Trophoblast cell (in vitro differentiated cells and primary cell): Measurements from ENCODE around the gene TNFRSF25.

Experiments
- DNase-seq, 2 donors: peaks; one replicate each; pipeline ENCODE4 v3.0.0-alpha.2; 2016
- H2AFZ ChIP-seq: 2 replicates; pipeline ENCODE4 v1.6.1; 2013; ENCODE audit warnings: low read length, moderate library complexity, mild to moderate bottlenecking; ENCODE audit not compliant: insufficient read depth, poor library complexity
- H2AK5ac ChIP-seq: 2 replicates; pipeline ENCODE4 v1.6.1; 2013; ENCODE audit warnings: mild to moderate bottlenecking, low read length
- H2BK120ac ChIP-seq: 2 replicates; pipeline ENCODE4 v1.6.1; 2013; ENCODE audit warnings: low read length, mild to moderate bottlenecking, moderate library complexity; ENCODE audit not compliant: insufficient read depth, poor library complexity
- H2BK12ac ChIP-seq: 2 replicates; pipeline ENCODE4 v1.6.1; 2013; ENCODE audit warnings: mild to moderate bottlenecking, low read length, moderate library complexity
- H2BK5ac ChIP-seq: 2 replicates; pipeline ENCODE4 v1.6.1; 2013; ENCODE audit warnings: low read length, low read depth, moderate library complexity, mild to moderate bottlenecking; ENCODE audit not compliant: poor library complexity
- H3K14ac ChIP-seq: 2 replicates; pipeline ENCODE4 v1.6.1; 2013; ENCODE audit warnings: mild to moderate bottlenecking, low read length
- H3K18ac ChIP-seq: 2 replicates; pipeline ENCODE4 v1.6.1; 2013; ENCODE audit warnings: mild to moderate bottlenecking, low read length
- H3K23ac ChIP-seq: 2 replicates; pipeline ENCODE4 v1.6.1; 2013; ENCODE audit warnings: low read length
- H3K27ac ChIP-seq: 2 replicates; pipeline ENCODE4 v1.5.1; 2013; ENCODE audit warnings: low read depth, mild to moderate bottlenecking, inconsistent platforms, low read length, moderate library complexity
- H3K27me3 ChIP-seq: 2 replicates; pipeline ENCODE4 v1.6.1; 2013; ENCODE audit warnings: inconsistent platforms, mild to moderate bottlenecking, low read length, moderate library complexity; ENCODE audit not compliant: insufficient read depth
- H3K36me3 ChIP-seq, 2 experiments: 1 replicate in 1 of 2; 2 replicates in 1 of 2; pipeline ENCODE4 v1.6.1; 2013; ENCODE audit warnings: low read length in 2 of 2, mild to moderate bottlenecking in 2 of 2, moderate library complexity in 1 of 2; ENCODE audit not compliant: insufficient read depth in 2 of 2, control insufficient read depth in 1 of 2
- H3K4ac ChIP-seq: 2 replicates; pipeline ENCODE4 v1.6.1; 2013; ENCODE audit warnings: low read depth, mild to moderate bottlenecking, low read length, moderate library complexity
- H3K4me1 ChIP-seq, 2 experiments: 1 replicate in 1 of 2; 2 replicates in 1 of 2; pipeline ENCODE4 v1.6.1; 2013; ENCODE audit warnings: low read length in 2 of 2, mild to moderate bottlenecking in 2 of 2, moderate library complexity in 1 of 2; ENCODE audit not compliant: insufficient read depth in 2 of 2, control insufficient read depth in 1 of 2
- H3K4me2 ChIP-seq: 2 replicates; pipeline ENCODE4 v1.6.1; 2013; ENCODE audit warnings: inconsistent platforms, mild to moderate bottlenecking, low read length, moderate library complexity
- H3K4me3 ChIP-seq: 2 replicates; pipeline ENCODE4 v1.5.1; 2013; ENCODE audit warnings: mild to moderate bottlenecking, low read depth, low read length, inconsistent platforms
- H3K79me1 ChIP-seq: one replicate; pipeline ENCODE4 v1.6.1; 2013; ENCODE audit warnings: low read length
- H3K79me2 ChIP-seq: 2 replicates; pipeline ENCODE4 v1.6.1; 2013; ENCODE audit warnings: low read length, mild to moderate bottlenecking; ENCODE audit not compliant: control insufficient read depth, insufficient read depth, poor library complexity
- H3K9ac ChIP-seq: 2 replicates; pipeline ENCODE4 v1.6.1; 2013; ENCODE audit warnings: mild to moderate bottlenecking, low read length
- H3K9me3 ChIP-seq: 2 replicates; pipeline ENCODE4 v1.6.1; 2013; ENCODE audit warnings: low read depth, mild to moderate bottlenecking, control low read depth, inconsistent platforms, low read length; ENCODE audit not compliant: insufficient read depth
- H4K12ac ChIP-seq: 2 replicates; pipeline ENCODE4 v1.6.1; 2013; ENCODE audit warnings: low read depth, mild to moderate bottlenecking, low read length, moderate library complexity
- H4K8ac ChIP-seq: 2 replicates; pipeline ENCODE4 v1.6.1; 2013; ENCODE audit warnings: low read depth, mild to moderate bottlenecking, low read length, moderate library complexity
- H4K91ac ChIP-seq: one replicate; pipeline ENCODE4 v1.6.1; 2013; ENCODE audit warnings: low read depth, mild to moderate bottlenecking, low read length, moderate library complexity
- WGBS: extraction: QIAGEN DNeasy Blood & Tissue Kit; methylation state at CpG from one replicate; pipeline ENCODE4 v1.1.7; 2013; ENCODE audit warnings: missing lambda C conversion rate; ENCODE audit not compliant: insufficient read length, insufficient coverage; ENCODE audit errors: extremely low coverage; 5-methylcytosine and 5-hydroxymethylcytosine counted together

Gene TNFRSF25

GRCh38 chr1:6500544-6501278 is 34.7 kb upstream of the TNFRSF25 start:
- no peaks in the 10 kb centered on the region for H3K27me3 ChIP-seq
- peaks cover 18% of the 10 kb centered on the region for H3K79me1 ChIP-seq
- peaks cover 6% of the 10 kb centered on the region for H3K79me2 ChIP-seq
- H3K36me3 ChIP-seq: no peaks in the 10 kb centered on the region
- H3K27ac ChIP-seq: no peak overlapping the region
- H2BK120ac ChIP-seq: peak overlapping the region; percentile 10
- H2AK5ac ChIP-seq: peak overlapping the region; percentile 81
- no CpG with 5 or more reads among the region's 27 CpGs for WGBS
- H3K18ac ChIP-seq: no peak overlapping the region
- no peak overlapping the region for H3K4ac ChIP-seq
- H2BK12ac ChIP-seq: peak overlapping the region; percentile 42
- H4K12ac ChIP-seq: no peak overlapping the region
- DNase-seq: no peak
- peak overlapping the region; percentile 20 for H4K91ac ChIP-seq
- no peak overlapping the region for H2BK5ac ChIP-seq
- H3K9me3 ChIP-seq: peaks cover 2% of the 10 kb centered on the region
- no peak overlapping the region for H3K9ac ChIP-seq
- H2AFZ ChIP-seq: no peak overlapping the region
- H3K4me1 ChIP-seq: peaks cover 20 to 30% of the 10 kb centered on the region in 2 experiments
- peak overlapping the region; percentile 5 for H4K8ac ChIP-seq
- no peak overlapping the region for H3K4me3 ChIP-seq
- H3K14ac ChIP-seq: peak overlapping the region; percentile 55
- no peak overlapping the region for H3K23ac ChIP-seq
- H3K4me2 ChIP-seq: no peak overlapping the region

GRCh38 chr1:6499296-6499695 is 33.3 kb upstream of the TNFRSF25 start:
- no peak overlapping the region for H3K9ac ChIP-seq
- H4K91ac ChIP-seq: peak overlapping the region; percentile 23
- no peak overlapping the region for H3K27ac ChIP-seq
- H3K23ac ChIP-seq: no peak overlapping the region
- peaks cover 6% of the 10 kb centered on the region for H3K79me2 ChIP-seq
- no peak overlapping the region for H3K4ac ChIP-seq
- no peak overlapping the region for H3K4me3 ChIP-seq
- no peak overlapping the region for H3K14ac ChIP-seq
- H3K79me1 ChIP-seq: peaks cover 13% of the 10 kb centered on the region
- no peak overlapping the region for H4K12ac ChIP-seq
- H2AFZ ChIP-seq: no peak overlapping the region
- H3K36me3 ChIP-seq: peaks cover 0 to 5% of the 10 kb centered on the region in 2 experiments
- H2BK12ac ChIP-seq: peak overlapping the region; percentile 10
- WGBS: no CpG with 5 or more reads among the region's 4 CpGs
- no peak for DNase-seq
- no peak overlapping the region for H3K4me2 ChIP-seq
- H3K4me1 ChIP-seq: peaks cover 20 to 34% of the 10 kb centered on the region in 2 experiments
- no peaks in the 10 kb centered on the region for H3K27me3 ChIP-seq
- no peak overlapping the region for H4K8ac ChIP-seq
- no peaks in the 10 kb centered on the region for H3K9me3 ChIP-seq
- H3K18ac ChIP-seq: no peak overlapping the region
- no peak overlapping the region for H2BK5ac ChIP-seq
- no peak overlapping the region for H2BK120ac ChIP-seq
- no peak overlapping the region for H2AK5ac ChIP-seq

GRCh38 chr1:6498576-6499111 is 32.7 kb upstream of the TNFRSF25 start:
- Histone ChIP-seq H3K27me3 (no peaks in the 10 kb centered on the region), H2BK120ac (no peak overlapping the region), H3K4ac (no peak overlapping the region), H3K18ac (no peak overlapping the region), H3K79me2 (peaks cover 6% of the 10 kb centered on the region), H3K23ac (no peak overlapping the region), H3K4me1 (peaks cover 20 to 34% of the 10 kb centered on the region in 2 experiments), H2AK5ac (no peak overlapping the region), H2BK5ac (no peak overlapping the region), H2BK12ac (peak overlapping the region; percentile 19), H3K79me1 (peaks cover 13% of the 10 kb centered on the region), H4K91ac (peak overlapping the region; percentile 13), H3K4me2 (no peak overlapping the region), H2AFZ (no peak overlapping the region), H3K9me3 (no peaks in the 10 kb centered on the region), H3K27ac (no peak overlapping the region), H3K14ac (no peak overlapping the region), H3K9ac (no peak overlapping the region), H4K12ac (no peak overlapping the region), H3K36me3 (peaks cover 0 to 5% of the 10 kb centered on the region in 2 experiments), H4K8ac (no peak overlapping the region), H3K4me3 (no peak overlapping the region)
- WGBS: no CpG with 5 or more reads among the region's 13 CpGs
- no peak for DNase-seq

- H4K12ac ChIP-seq: no peak overlapping the region
- H2AK5ac ChIP-seq: no peak overlapping the region
- H3K79me2 ChIP-seq: peaks cover 6% of the 10 kb centered on the region
- peaks cover 13% of the 10 kb centered on the region for H3K79me1 ChIP-seq
- no peak overlapping the region for H2BK5ac ChIP-seq
- H3K4me3 ChIP-seq: no peak overlapping the region
- no peak overlapping the region for H3K14ac ChIP-seq
- H3K27me3 ChIP-seq: no peaks in the 10 kb centered on the region
- H3K23ac ChIP-seq: no peak overlapping the region
- H2BK120ac ChIP-seq: no peak overlapping the region
- H3K18ac ChIP-seq: no peak overlapping the region
- H3K9ac ChIP-seq: no peak overlapping the region
- no peak overlapping the region for H3K27ac ChIP-seq
- H2BK12ac ChIP-seq: no peak overlapping the region
- peak overlapping the region; percentile 93 for H3K4me2 ChIP-seq
- H4K8ac ChIP-seq: no peak overlapping the region
- H3K36me3 ChIP-seq: peaks cover 0 to 8% of the 10 kb centered on the region in 2 experiments
- H2AFZ ChIP-seq: peak overlapping the region; percentile 7
- no peaks in the 10 kb centered on the region for H3K9me3 ChIP-seq
- no peak for DNase-seq
- H3K4me1 ChIP-seq: peaks cover 20 to 34% of the 10 kb centered on the region in 2 experiments
- WGBS: no CpG with 5 or more reads among the region's 20 CpGs
- no peak overlapping the region for H4K91ac ChIP-seq
- H3K4ac ChIP-seq: no peak overlapping the region
Observed at GRCh38 chr1:6497867-6498575, 32.0 kb upstream of the TNFRSF25 start.
